ENCODE measurements around the gene GJA3. TPM values are rescaled to one million over a fixed set of nuclear protein-coding genes. Genes with fewer than 3 reads are reported as not detected.

GJA3 gene
- total and polyA plus RNA-seq, 9 of the 15 experiments (the other 6 are each of a cell fraction or from before 2014, with no cell fraction given), result 0.03 to 0.13 (median 0.04) TPM; not detected in 4

DNA sequence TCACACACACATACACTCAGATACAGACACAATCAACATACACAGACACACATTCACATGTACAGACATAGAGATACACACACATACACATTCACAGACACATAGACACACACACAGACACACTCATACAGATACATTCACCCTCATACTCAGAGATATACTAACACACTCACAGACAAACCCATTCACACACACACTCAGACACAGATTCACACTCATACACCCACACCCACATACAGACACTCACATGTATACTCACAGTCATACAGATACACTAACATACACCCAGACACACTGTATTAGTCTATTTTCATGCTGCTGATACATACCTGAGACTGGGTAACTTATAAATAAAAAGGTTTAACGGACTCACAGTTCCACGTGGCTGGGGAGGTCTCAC is 30.8 kb downstream of the GJA3 start:
- H3K9ac ChIP-seq (ENCODE audit: insufficient read depth in 1 of 2, low read depth in 2 of 2, low read length in 2 of 2), result no peak overlapping the region
- H4K20me1 ChIP-seq (replicated peaks; ENCODE audit: control insufficient read depth, insufficient read depth, low read length), result no peaks in the 10 kb centered on the region
- H3K4me3 ChIP-seq, result no peak overlapping the region
- H3K4me1 ChIP-seq (replicated peaks in 1 of 2; ENCODE audit: control insufficient read depth in 2 of 2, insufficient read depth in 2 of 2, low read length in 2 of 2), result peaks cover 0 to 4% of the 10 kb centered on the region in 2 experiments; a peak in 1 of 5 replicates
- ATAC-seq, result no peak
- POLR2A ChIA-PET, result no interaction called here
- H3K36me3 ChIP-seq (ENCODE audit: control insufficient read depth, insufficient read depth, low read length), result no peaks in the 10 kb centered on the region
- H3K27me3 ChIP-seq (ENCODE audit: control insufficient read depth in 2 of 2, insufficient read depth in 2 of 2, low read length in 2 of 2), result peaks cover 0 to 6% of the 10 kb centered on the region in 2 experiments; a peak in 1 of 5 replicates
- 3% methylated on average over 2 of the region's 2 CpGs for whole genome bisulfite sequencing (ENCODE audit: insufficient coverage, low coverage, missing lambda C conversion rate)
- FAIRE-seq, result no peak
- no TSS peak for BruUV-seq (replicated peaks)
- no peak overlapping the region for H3K4me2 ChIP-seq (ENCODE audit: insufficient read depth, low read length)
- no peaks in the 10 kb centered on the region for H3K79me2 ChIP-seq (ENCODE audit: control insufficient read depth, insufficient read depth, low read length)
- TF ChIP-seq MTA1 (IDR thresholded peaks at IDR 0.05; ENCODE audit: borderline replicate concordance) (no peak), SIRT6 (IDR thresholded peaks at IDR 0.05; ENCODE audit: low read depth, low read length) (no peak)
- TF ChIP-seq, protein P1, sequence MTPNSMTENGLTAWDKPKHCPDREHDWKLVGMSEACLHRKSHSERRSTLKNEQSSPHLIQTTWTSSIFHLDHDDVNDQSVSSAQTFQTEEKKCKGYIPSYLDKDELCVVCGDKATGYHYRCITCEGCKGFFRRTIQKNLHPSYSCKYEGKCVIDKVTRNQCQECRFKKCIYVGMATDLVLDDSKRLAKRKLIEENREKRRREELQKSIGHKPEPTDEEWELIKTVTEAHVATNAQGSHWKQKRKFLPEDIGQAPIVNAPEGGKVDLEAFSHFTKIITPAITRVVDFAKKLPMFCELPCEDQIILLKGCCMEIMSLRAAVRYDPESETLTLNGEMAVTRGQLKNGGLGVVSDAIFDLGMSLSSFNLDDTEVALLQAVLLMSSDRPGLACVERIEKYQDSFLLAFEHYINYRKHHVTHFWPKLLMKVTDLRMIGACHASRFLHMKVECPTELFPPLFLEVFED (CRISPR knock-in tag; conservative IDR thresholded peaks at IDR 0.05), result 0 out of 2 replicates have a peak, but pooled peaks have one; percentile 3
- TF ChIP-seq, protein P2, sequence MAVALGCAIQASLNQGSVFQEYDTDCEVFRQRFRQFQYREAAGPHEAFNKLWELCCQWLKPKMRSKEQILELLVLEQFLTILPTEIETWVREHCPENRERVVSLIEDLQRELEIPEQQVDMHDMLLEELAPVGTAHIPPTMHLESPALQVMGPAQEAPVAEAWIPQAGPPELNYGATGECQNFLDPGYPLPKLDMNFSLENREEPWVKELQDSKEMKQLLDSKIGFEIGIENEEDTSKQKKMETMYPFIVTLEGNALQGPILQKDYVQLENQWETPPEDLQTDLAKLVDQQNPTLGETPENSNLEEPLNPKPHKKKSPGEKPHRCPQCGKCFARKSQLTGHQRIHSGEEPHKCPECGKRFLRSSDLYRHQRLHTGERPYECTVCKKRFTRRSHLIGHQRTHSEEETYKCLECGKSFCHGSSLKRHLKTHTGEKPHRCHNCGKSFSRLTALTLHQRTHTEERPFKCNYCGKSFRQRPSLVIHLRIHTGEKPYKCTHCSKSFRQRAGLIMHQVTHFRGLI (CRISPR knock-in tag; IDR thresholded peaks at IDR 0.05), result no peak
- no peak overlapping the region for H2AFZ ChIP-seq (ENCODE audit: low read depth, low read length)
- no peak for DNase-seq (ENCODE audit: extremely low read depth in 1 of 4, low spot score in 3 of 4)
- intact Hi-C loops (cut with micrococcal nuclease), result no loop called here
- CTCF ChIA-PET (ENCODE audit: low intra/inter-chr PET ratio), result no interaction called here
- H3K9me1 ChIP-seq (ENCODE audit: control insufficient read depth, insufficient read depth, low read length), result no peaks in the 10 kb centered on the region
- H3K9me3 ChIP-seq (replicated peaks; ENCODE audit: control insufficient read depth, insufficient read depth, low read depth, low read length), result no peaks in the 10 kb centered on the region
- H3K27ac ChIP-seq (ENCODE audit: extremely low read depth, low read depth, low read length), result no peak overlapping the region
- in situ Hi-C loops (cut with MboI), result no loop called here
